ENCODE results near the gene LRRC42. TPM values are rescaled to one million over a fixed set of nuclear protein-coding genes. Genes with fewer than 3 reads are reported as not detected.

LRRC42 gene
- total and polyA plus RNA-seq, 9 of the 15 experiments (the other 6 are each of a cell fraction or from before 2014, with no cell fraction given) = 17.3 to 51.9 (median 35.5) TPM

DNA sequence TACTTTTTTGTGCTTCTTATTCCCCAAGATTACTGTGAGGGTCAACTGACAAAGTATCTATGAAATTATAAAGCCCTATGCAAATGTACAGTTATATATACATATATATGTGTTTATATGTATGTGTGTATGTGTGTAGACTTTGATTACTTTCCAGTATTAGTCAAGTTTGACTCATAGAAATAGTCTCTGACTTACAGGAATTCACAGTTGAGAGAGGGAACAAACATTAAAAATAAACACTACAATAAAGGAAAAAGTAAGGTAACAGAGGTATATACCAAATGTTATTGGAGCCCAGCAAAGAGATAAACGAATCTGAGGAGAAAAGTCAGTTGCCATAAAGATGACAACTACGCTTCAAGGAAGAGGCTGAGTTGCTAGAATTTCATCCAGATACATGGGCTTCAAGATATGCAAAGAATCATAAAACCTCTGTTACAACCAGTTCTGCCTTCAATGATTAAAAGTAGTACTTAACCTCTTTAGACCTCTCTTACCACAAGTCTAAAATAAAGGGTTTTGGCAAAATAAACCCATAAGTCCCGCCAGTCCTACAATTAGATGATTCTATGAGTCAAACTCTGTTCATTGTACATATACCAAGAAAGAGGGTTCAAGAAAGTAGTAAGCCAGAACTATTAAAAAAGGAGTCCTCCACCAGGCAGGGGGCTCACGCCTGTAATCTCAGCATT lies 7.9 kb upstream of the LRRC42 start:
- no peak for FAIRE-seq
- in situ Hi-C loops (cut with MboI) = no loop called here
- no peak overlapping the region for H3K9ac ChIP-seq (ENCODE audit: insufficient read depth in 1 of 2, low read depth in 2 of 2, low read length in 2 of 2)
- TF ChIP-seq, protein P1, sequence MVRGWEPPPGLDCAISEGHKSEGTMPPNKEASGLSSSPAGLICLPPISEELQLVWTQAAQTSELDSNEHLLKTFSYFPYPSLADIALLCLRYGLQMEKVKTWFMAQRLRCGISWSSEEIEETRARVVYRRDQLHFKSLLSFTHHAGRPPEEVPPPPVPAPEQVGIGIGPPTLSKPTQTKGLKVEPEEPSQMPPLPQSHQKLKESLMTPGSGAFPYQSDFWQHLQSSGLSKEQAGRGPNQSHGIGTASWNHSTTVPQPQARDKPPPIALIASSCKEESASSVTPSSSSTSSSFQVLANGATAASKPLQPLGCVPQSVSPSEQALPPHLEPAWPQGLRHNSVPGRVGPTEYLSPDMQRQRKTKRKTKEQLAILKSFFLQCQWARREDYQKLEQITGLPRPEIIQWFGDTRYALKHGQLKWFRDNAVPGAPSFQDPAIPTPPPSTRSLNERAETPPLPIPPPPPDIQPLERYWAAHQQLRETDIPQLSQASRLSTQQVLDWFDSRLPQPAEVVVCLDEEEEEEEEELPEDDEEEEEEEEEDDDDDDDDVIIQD (CRISPR knock-in tag; IDR thresholded peaks at IDR 0.05) = no peak
- TF ChIP-seq SMARCE1 (IDR thresholded peaks at IDR 0.05) = no peak
- no peak for TF ChIP-seq RBM14 (IDR thresholded peaks at IDR 0.05; ENCODE audit: borderline replicate concordance, insufficient read depth, low read depth, low read length)
- no peak for TF ChIP-seq TRIM24 (IDR thresholded peaks at IDR 0.05)
- no peak for TF ChIP-seq HMGXB4 (CRISPR knock-in tag; IDR thresholded peaks at IDR 0.05)
- TF ChIP-seq PTTG1 (tag; IDR thresholded peaks at IDR 0.05; ENCODE audit: low read depth) = no peak
- TF ChIP-seq, protein P2, sequence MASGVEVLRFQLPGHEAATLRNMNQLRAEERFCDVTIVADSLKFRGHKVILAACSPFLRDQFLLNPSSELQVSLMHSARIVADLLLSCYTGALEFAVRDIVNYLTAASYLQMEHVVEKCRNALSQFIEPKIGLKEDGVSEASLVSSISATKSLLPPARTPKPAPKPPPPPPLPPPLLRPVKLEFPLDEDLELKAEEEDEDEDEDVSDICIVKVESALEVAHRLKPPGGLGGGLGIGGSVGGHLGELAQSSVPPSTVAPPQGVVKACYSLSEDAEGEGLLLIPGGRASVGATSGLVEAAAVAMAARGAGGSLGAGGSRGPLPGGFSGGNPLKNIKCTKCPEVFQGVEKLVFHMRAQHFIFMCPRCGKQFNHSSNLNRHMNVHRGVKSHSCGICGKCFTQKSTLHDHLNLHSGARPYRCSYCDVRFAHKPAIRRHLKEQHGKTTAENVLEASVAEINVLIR (CRISPR knock-in tag; IDR thresholded peaks at IDR 0.05) = no peak
- TF ChIP-seq, protein P3, sequence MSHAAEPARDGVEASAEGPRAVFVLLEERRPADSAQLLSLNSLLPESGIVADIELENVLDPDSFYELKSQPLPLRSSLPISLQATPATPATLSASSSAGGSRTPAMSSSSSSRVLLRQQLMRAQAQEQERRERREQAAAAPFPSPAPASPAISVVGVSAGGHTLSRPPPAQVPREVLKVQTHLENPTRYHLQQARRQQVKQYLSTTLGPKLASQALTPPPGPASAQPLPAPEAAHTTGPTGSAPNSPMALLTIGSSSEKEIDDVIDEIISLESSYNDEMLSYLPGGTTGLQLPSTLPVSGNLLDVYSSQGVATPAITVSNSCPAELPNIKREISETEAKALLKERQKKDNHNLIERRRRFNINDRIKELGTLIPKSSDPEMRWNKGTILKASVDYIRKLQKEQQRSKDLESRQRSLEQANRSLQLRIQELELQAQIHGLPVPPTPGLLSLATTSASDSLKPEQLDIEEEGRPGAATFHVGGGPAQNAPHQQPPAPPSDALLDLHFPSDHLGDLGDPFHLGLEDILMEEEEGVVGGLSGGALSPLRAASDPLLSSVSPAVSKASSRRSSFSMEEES (CRISPR knock-in tag; IDR thresholded peaks at IDR 0.05) = no peak
- TF ChIP-seq, protein P4, sequence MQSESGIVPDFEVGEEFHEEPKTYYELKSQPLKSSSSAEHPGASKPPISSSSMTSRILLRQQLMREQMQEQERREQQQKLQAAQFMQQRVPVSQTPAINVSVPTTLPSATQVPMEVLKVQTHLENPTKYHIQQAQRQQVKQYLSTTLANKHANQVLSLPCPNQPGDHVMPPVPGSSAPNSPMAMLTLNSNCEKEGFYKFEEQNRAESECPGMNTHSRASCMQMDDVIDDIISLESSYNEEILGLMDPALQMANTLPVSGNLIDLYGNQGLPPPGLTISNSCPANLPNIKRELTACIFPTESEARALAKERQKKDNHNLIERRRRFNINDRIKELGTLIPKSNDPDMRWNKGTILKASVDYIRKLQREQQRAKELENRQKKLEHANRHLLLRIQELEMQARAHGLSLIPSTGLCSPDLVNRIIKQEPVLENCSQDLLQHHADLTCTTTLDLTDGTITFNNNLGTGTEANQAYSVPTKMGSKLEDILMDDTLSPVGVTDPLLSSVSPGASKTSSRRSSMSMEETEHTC (IDR thresholded peaks at IDR 0.05) = no peak
- TF ChIP-seq MCM5 (IDR thresholded peaks at IDR 0.05; ENCODE audit: low read depth) = no peak

More for the DNA sequence above, 7.9 kb upstream of the LRRC42 start:
- H3K36me3 ChIP-seq (ENCODE audit: control insufficient read depth, insufficient read depth, low read length) = peaks cover 57% of the 10 kb centered on the region
- H3K4me2 ChIP-seq (ENCODE audit: insufficient read depth, low read length) = no peak overlapping the region
- H2AFZ ChIP-seq (ENCODE audit: low read depth, low read length) = no peak overlapping the region
- H3K9me1 ChIP-seq (ENCODE audit: control insufficient read depth, insufficient read depth, low read length) = no peaks in the 10 kb centered on the region
- no peak for DNase-seq (ENCODE audit: extremely low read depth in 1 of 4, low spot score in 3 of 4)
- ATAC-seq = no peak
- no TSS peak for BruUV-seq (replicated peaks)
- peaks cover 45% of the 10 kb centered on the region for H3K79me2 ChIP-seq (ENCODE audit: control insufficient read depth, insufficient read depth, low read length)
- H4K20me1 ChIP-seq (replicated peaks; ENCODE audit: control insufficient read depth, insufficient read depth, low read length) = no peaks in the 10 kb centered on the region
- H3K27me3 ChIP-seq (ENCODE audit: control insufficient read depth in 2 of 2, insufficient read depth in 2 of 2, low read length in 2 of 2) = no peaks in the 10 kb centered on the region
- CTCF ChIA-PET (ENCODE audit: low intra/inter-chr PET ratio) = no interaction called here
- H3K27ac ChIP-seq (ENCODE audit: extremely low read depth, low read depth, low read length) = no peak overlapping the region
- POLR2A ChIA-PET = no interaction called here
- peaks cover 12% of the 10 kb centered on the region for H3K9me3 ChIP-seq (replicated peaks; ENCODE audit: control insufficient read depth, insufficient read depth, low read depth, low read length)
- H3K4me3 ChIP-seq = no peak overlapping the region
- peaks cover 6 to 16% of the 10 kb centered on the region in 2 experiments; a peak in 4 of 5 replicates for H3K4me1 ChIP-seq (replicated peaks in 1 of 2; ENCODE audit: control insufficient read depth in 2 of 2, insufficient read depth in 2 of 2, low read length in 2 of 2)
- WGBS (ENCODE audit: insufficient coverage, low coverage, missing lambda C conversion rate) = 94% methylated on average over 4 of the region's 4 CpGs
- intact Hi-C loops (cut with micrococcal nuclease) = no loop called here

All from K562 (cell line).